Measurements from ENCODE around the gene NRG3.

The NRG3 gene

GRCh38 chr10:82882722-82883121, 1007.7 kb downstream of the NRG3 start:
- Histone ChIP-seq H3K4me3 (ENCODE audit: low read depth, low read length, poor library complexity, severe bottlenecking) (no peak overlapping the region), H3K9me3 (ENCODE audit: low read length) (no peaks in the 10 kb centered on the region), H4K20me1 (ENCODE audit: insufficient read depth, low read length) (no peaks in the 10 kb centered on the region), H3K9me2 (ENCODE audit: low read depth, low read length) (no peaks in the 10 kb centered on the region), H3K27me3 (ENCODE audit: insufficient read depth, low read length) (no peaks in the 10 kb centered on the region), H3K36me3 (ENCODE audit: insufficient read depth, low read length) (peaks cover 8% of the 10 kb centered on the region; the same call in 1 of the 2 replicates), H3K4me1 (ENCODE audit: insufficient read depth, low read length, severe bottlenecking) (no peaks in the 10 kb centered on the region), H3K79me2 (ENCODE audit: insufficient read depth, low read length) (no peaks in the 10 kb centered on the region), H3K4me2 (ENCODE audit: low read length) (no peak overlapping the region), H3K27ac (ENCODE audit: low read depth, low read length, poor library complexity, severe bottlenecking) (no peak overlapping the region), H3F3A (ENCODE audit: insufficient read depth, low read length) (no peaks in the 10 kb centered on the region), H3K9ac (ENCODE audit: low read length) (no peak overlapping the region), H2AFZ (ENCODE audit: low read length) (no peak overlapping the region)
- TF ChIP-seq CTCF (IDR thresholded peaks at IDR 0.05; ENCODE audit: low read length) (no peak), EZH2 (IDR thresholded peaks at IDR 0.05; ENCODE audit: borderline replicate concordance, low read length) (no peak)

GRCh38 chr10:82883603-82884002, 1008.6 kb downstream of the NRG3 start:
- TF ChIP-seq EZH2 (IDR thresholded peaks at IDR 0.05; ENCODE audit: borderline replicate concordance, low read length), result no peak
- TF ChIP-seq CTCF (IDR thresholded peaks at IDR 0.05; ENCODE audit: low read length), result no peak
- no peaks in the 10 kb centered on the region for H3K9me2 ChIP-seq (ENCODE audit: low read depth, low read length)
- H3K4me3 ChIP-seq (ENCODE audit: low read depth, low read length, poor library complexity, severe bottlenecking), result no peak overlapping the region
- H3K36me3 ChIP-seq (ENCODE audit: insufficient read depth, low read length), result peaks cover 8% of the 10 kb centered on the region; the same call in 1 of the 2 replicates
- H3K9ac ChIP-seq (ENCODE audit: low read length), result no peak overlapping the region
- no peak overlapping the region for H3K4me2 ChIP-seq (ENCODE audit: low read length)
- H4K20me1 ChIP-seq (ENCODE audit: insufficient read depth, low read length), result no peaks in the 10 kb centered on the region
- H3K27me3 ChIP-seq (ENCODE audit: insufficient read depth, low read length), result no peaks in the 10 kb centered on the region
- no peak overlapping the region for H2AFZ ChIP-seq (ENCODE audit: low read length)
- no peaks in the 10 kb centered on the region for H3F3A ChIP-seq (ENCODE audit: insufficient read depth, low read length)
- no peaks in the 10 kb centered on the region for H3K79me2 ChIP-seq (ENCODE audit: insufficient read depth, low read length)
- no peak overlapping the region for H3K27ac ChIP-seq (ENCODE audit: low read depth, low read length, poor library complexity, severe bottlenecking)
- no peaks in the 10 kb centered on the region for H3K9me3 ChIP-seq (ENCODE audit: low read length)
- no peaks in the 10 kb centered on the region for H3K4me1 ChIP-seq (ENCODE audit: insufficient read depth, low read length, severe bottlenecking)

- TF ChIP-seq EZH2 (IDR thresholded peaks at IDR 0.05; ENCODE audit: borderline replicate concordance, low read length) (no peak), CTCF (IDR thresholded peaks at IDR 0.05; ENCODE audit: low read length) (no peak)
- H3K27ac ChIP-seq (ENCODE audit: low read depth, low read length, poor library complexity, severe bottlenecking), result no peak overlapping the region
Measured at GRCh38 chr10:82887488-82887887, 1012.5 kb downstream of the NRG3 start.

More at GRCh38 chr10:82887488-82887887, 1012.5 kb downstream of the NRG3 start:
- Histone ChIP-seq H3K4me3 (ENCODE audit: low read depth, low read length, poor library complexity, severe bottlenecking) (no peak overlapping the region), H3K4me2 (ENCODE audit: low read length) (no peak overlapping the region), H3K36me3 (ENCODE audit: insufficient read depth, low read length) (no peaks in the 10 kb centered on the region), H3K9ac (ENCODE audit: low read length) (no peak overlapping the region), H3K9me2 (ENCODE audit: low read depth, low read length) (no peaks in the 10 kb centered on the region), H4K20me1 (ENCODE audit: insufficient read depth, low read length) (no peaks in the 10 kb centered on the region), H3F3A (ENCODE audit: insufficient read depth, low read length) (no peaks in the 10 kb centered on the region), H3K4me1 (ENCODE audit: insufficient read depth, low read length, severe bottlenecking) (peaks cover 11% of the 10 kb centered on the region), H3K9me3 (ENCODE audit: low read length) (no peaks in the 10 kb centered on the region), H2AFZ (ENCODE audit: low read length) (no peak overlapping the region), H3K27me3 (ENCODE audit: insufficient read depth, low read length) (no peaks in the 10 kb centered on the region), H3K79me2 (ENCODE audit: insufficient read depth, low read length) (no peaks in the 10 kb centered on the region)
